Endothelial cell of umbilical vein (primary cell): Measurements from ENCODE around the gene STEAP1.
"Not testable (repeated sequence)": the region's sequence is repeated elsewhere in the genome, so short reads cannot be mapped to it uniquely, and the experiment has no call there.

Experiments
- POLR2A ChIP-seq: IDR thresholded peaks from 2 replicates; pipeline ENCODE4 v1.6.1; 2012; ENCODE audit warnings: low read depth, mild to moderate bottlenecking, control low read depth, low read length
- TF ChIP-seq, protein P1 (sequence below), 2 donors: IDR thresholded peaks; 1 replicate in 1 of 2; 2 replicates in 1 of 2; pipeline ENCODE4 v1.5.1; 2011; ENCODE audit warnings: low read length in 2 of 2, mild to moderate bottlenecking in 2 of 2, moderate library complexity in 2 of 2, control low read depth in 1 of 2, inconsistent platforms in 1 of 2, low read depth in 1 of 2; ENCODE audit not compliant: insufficient read depth in 1 of 2; ENCODE audit errors: extremely low read depth in 1 of 2

- TF ChIP-seq POLR2A: not testable (repeated sequence)
- TF ChIP-seq, protein P1, sequence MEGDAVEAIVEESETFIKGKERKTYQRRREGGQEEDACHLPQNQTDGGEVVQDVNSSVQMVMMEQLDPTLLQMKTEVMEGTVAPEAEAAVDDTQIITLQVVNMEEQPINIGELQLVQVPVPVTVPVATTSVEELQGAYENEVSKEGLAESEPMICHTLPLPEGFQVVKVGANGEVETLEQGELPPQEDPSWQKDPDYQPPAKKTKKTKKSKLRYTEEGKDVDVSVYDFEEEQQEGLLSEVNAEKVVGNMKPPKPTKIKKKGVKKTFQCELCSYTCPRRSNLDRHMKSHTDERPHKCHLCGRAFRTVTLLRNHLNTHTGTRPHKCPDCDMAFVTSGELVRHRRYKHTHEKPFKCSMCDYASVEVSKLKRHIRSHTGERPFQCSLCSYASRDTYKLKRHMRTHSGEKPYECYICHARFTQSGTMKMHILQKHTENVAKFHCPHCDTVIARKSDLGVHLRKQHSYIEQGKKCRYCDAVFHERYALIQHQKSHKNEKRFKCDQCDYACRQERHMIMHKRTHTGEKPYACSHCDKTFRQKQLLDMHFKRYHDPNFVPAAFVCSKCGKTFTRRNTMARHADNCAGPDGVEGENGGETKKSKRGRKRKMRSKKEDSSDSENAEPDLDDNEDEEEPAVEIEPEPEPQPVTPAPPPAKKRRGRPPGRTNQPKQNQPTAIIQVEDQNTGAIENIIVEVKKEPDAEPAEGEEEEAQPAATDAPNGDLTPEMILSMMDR (IDR thresholded peaks at IDR 0.05; ENCODE audit: extremely low read depth in 1 of 2, insufficient read depth in 1 of 2, low read depth in 1 of 2, low read length in 2 of 2): not testable (repeated sequence)
Measured at GRCh38 chr7:90131746-90132145, 22.5 kb upstream of the STEAP1 start.
